Right lobe of liver (tissue), 4 donors: ENCODE results near the gene FGF14.

Source experiments
- CTCF ChIP-seq, 4 donors: fragments of 200-600 bp in 3 of 4; fragments of 450-650 bp in 1 of 4; IDR thresholded peaks; one replicate each; pipeline versions ENCODE4 v1.5.1 to v1.8.0; 2016 to 2022; ENCODE audit warnings: antibody characterized with exemption in 4 of 4, mild to moderate bottlenecking in 2 of 4
- POLR2A ChIP-seq: fragments of 450-650 bp; IDR thresholded peaks from one replicate; pipeline ENCODE4 v1.6.1; 2017; ENCODE audit warnings: antibody characterized with exemption, mild to moderate bottlenecking
- donor health status: DM: no; HTN: no; CAD: no.
- donor health status: DM: no; HTN: no; CAD: no.
- donor health status: DM: no; HTN: yes; CAD: no.

- TF ChIP-seq CTCF (IDR thresholded peaks at IDR 0.05) (no peak), POLR2A (no peak)
Measured at GRCh38 chr13:102401766-102402165, at the start of gene FGF14.
